Measurements from ENCODE around the gene NKIRAS1.

The NKIRAS1 gene

GRCh38 chr3:23950293-23950692 is 33.5 kb upstream of the NKIRAS1 start:
- no peak overlapping the region for H3K18ac ChIP-seq (ENCODE audit: low read length)
- peaks cover 28% of the 10 kb centered on the region for H3K79me2 ChIP-seq (ENCODE audit: control insufficient read depth, insufficient read depth, low read length)
- H3K27ac ChIP-seq (ENCODE audit: low read depth, low read length) = no peak overlapping the region
- no peak overlapping the region for H4K5ac ChIP-seq (ENCODE audit: low read length)
- H3K9ac ChIP-seq (ENCODE audit: low read length) = no peak overlapping the region
- H3K27me3 ChIP-seq (ENCODE audit: insufficient read depth, low read length, poor library complexity) = no peaks in the 10 kb centered on the region
- H2BK5ac ChIP-seq (ENCODE audit: low read length) = no peak overlapping the region
- H3K56ac ChIP-seq (ENCODE audit: low read length) = no peak overlapping the region
- no peak overlapping the region for H2BK120ac ChIP-seq (ENCODE audit: low read depth, low read length)
- no peak for DNase-seq
- H3K4me2 ChIP-seq (ENCODE audit: low read length) = no peak overlapping the region
- H3K23ac ChIP-seq (ENCODE audit: low read length) = no peak overlapping the region
- H4K8ac ChIP-seq (ENCODE audit: low read depth, low read length) = no peak overlapping the region
- H3K4me1 ChIP-seq (ENCODE audit: control insufficient read depth, low read depth, low read length) = peaks cover 5% of the 10 kb centered on the region
- no peak overlapping the region for H3K4ac ChIP-seq (ENCODE audit: low read depth, low read length)
- H2BK15ac ChIP-seq (replicated peaks; ENCODE audit: low read depth) = no peak overlapping the region
- H3K79me1 ChIP-seq (ENCODE audit: low read length) = peaks cover 7% of the 10 kb centered on the region
- no peaks in the 10 kb centered on the region for H3K36me3 ChIP-seq (ENCODE audit: control insufficient read depth, insufficient read depth, low read length)
- H2AK5ac ChIP-seq (ENCODE audit: low read length) = no peak overlapping the region
- no peak overlapping the region for H3K4me3 ChIP-seq (ENCODE audit: low read length)

- DNase-seq = no peak
- Histone ChIP-seq H3K4me3 (ENCODE audit: low read length) (no peak overlapping the region), H3K23ac (ENCODE audit: low read length) (no peak overlapping the region), H3K27me3 (ENCODE audit: insufficient read depth, low read length, poor library complexity) (no peaks in the 10 kb centered on the region), H3K4me2 (ENCODE audit: low read length) (no peak overlapping the region), H2BK5ac (ENCODE audit: low read length) (no peak overlapping the region), H3K27ac (ENCODE audit: low read depth, low read length) (no peak overlapping the region), H3K18ac (ENCODE audit: low read length) (no peak overlapping the region), H2BK15ac (replicated peaks; ENCODE audit: low read depth) (no peak overlapping the region), H4K8ac (ENCODE audit: low read depth, low read length) (no peak overlapping the region), H2BK120ac (ENCODE audit: low read depth, low read length) (no peak overlapping the region), H3K79me2 (ENCODE audit: control insufficient read depth, insufficient read depth, low read length) (peaks cover 28% of the 10 kb centered on the region), H3K36me3 (ENCODE audit: control insufficient read depth, insufficient read depth, low read length) (no peaks in the 10 kb centered on the region), H3K79me1 (ENCODE audit: low read length) (peaks cover 7% of the 10 kb centered on the region), H3K4me1 (ENCODE audit: control insufficient read depth, low read depth, low read length) (peaks cover 5% of the 10 kb centered on the region), H4K5ac (ENCODE audit: low read length) (no peak overlapping the region), H2AK5ac (ENCODE audit: low read length) (no peak overlapping the region), H3K4ac (ENCODE audit: low read depth, low read length) (no peak overlapping the region), H3K9ac (ENCODE audit: low read length) (no peak overlapping the region), H3K56ac (ENCODE audit: low read length) (no peak overlapping the region)
Observed at GRCh38 chr3:23949784-23950183, 33.0 kb upstream of the NKIRAS1 start.

GRCh38 chr3:23948761-23949160 is 32.0 kb upstream of the NKIRAS1 start:
- Histone ChIP-seq H3K36me3 (ENCODE audit: control insufficient read depth, insufficient read depth, low read length) (no peaks in the 10 kb centered on the region), H2BK5ac (ENCODE audit: low read length) (no peak overlapping the region), H3K56ac (ENCODE audit: low read length) (no peak overlapping the region), H2BK15ac (replicated peaks; ENCODE audit: low read depth) (no peak overlapping the region), H3K27me3 (ENCODE audit: insufficient read depth, low read length, poor library complexity) (no peaks in the 10 kb centered on the region), H3K4me2 (ENCODE audit: low read length) (no peak overlapping the region), H2BK120ac (ENCODE audit: low read depth, low read length) (no peak overlapping the region), H3K79me2 (ENCODE audit: control insufficient read depth, insufficient read depth, low read length) (peaks cover 28% of the 10 kb centered on the region), H3K4me3 (ENCODE audit: low read length) (no peak overlapping the region), H4K5ac (ENCODE audit: low read length) (no peak overlapping the region), H2AK5ac (ENCODE audit: low read length) (no peak overlapping the region), H4K8ac (ENCODE audit: low read depth, low read length) (no peak overlapping the region), H3K4ac (ENCODE audit: low read depth, low read length) (no peak overlapping the region), H3K18ac (ENCODE audit: low read length) (no peak overlapping the region), H3K4me1 (ENCODE audit: control insufficient read depth, low read depth, low read length) (peaks cover 12% of the 10 kb centered on the region), H3K27ac (ENCODE audit: low read depth, low read length) (no peak overlapping the region), H3K79me1 (ENCODE audit: low read length) (peaks cover 7% of the 10 kb centered on the region), H3K9ac (ENCODE audit: low read length) (no peak overlapping the region), H3K23ac (ENCODE audit: low read length) (no peak overlapping the region)
- DNase-seq = no peak
- WGBS (ENCODE audit: extremely low coverage, insufficient coverage, low lambda C conversion rate) = no CpG with 5 or more reads among the region's 2 CpGs

GRCh38 chr3:23945913-23946687 is 29.3 kb upstream of the NKIRAS1 start:
- Histone ChIP-seq H2BK5ac (ENCODE audit: low read length) (peak overlapping the region; percentile 82), H3K4me1 (ENCODE audit: control insufficient read depth, low read depth, low read length) (peaks cover 14% of the 10 kb centered on the region), H3K4ac (ENCODE audit: low read depth, low read length) (no peak overlapping the region), H3K36me3 (ENCODE audit: control insufficient read depth, insufficient read depth, low read length) (no peaks in the 10 kb centered on the region), H3K79me2 (ENCODE audit: control insufficient read depth, insufficient read depth, low read length) (peaks cover 22% of the 10 kb centered on the region), H3K23ac (ENCODE audit: low read length) (no peak overlapping the region), H3K27me3 (ENCODE audit: insufficient read depth, low read length, poor library complexity) (no peaks in the 10 kb centered on the region), H2BK120ac (ENCODE audit: low read depth, low read length) (no peak overlapping the region), H2BK15ac (replicated peaks; ENCODE audit: low read depth) (no peak overlapping the region), H3K56ac (ENCODE audit: low read length) (peak overlapping the region; percentile 97), H3K9ac (ENCODE audit: low read length) (peak overlapping the region; percentile 91), H4K8ac (ENCODE audit: low read depth, low read length) (no peak overlapping the region), H3K4me3 (ENCODE audit: low read length) (peak overlapping the region; percentile 86), H3K18ac (ENCODE audit: low read length) (peak overlapping the region; percentile 75), H3K4me2 (ENCODE audit: low read length) (peak overlapping the region; percentile 91), H3K27ac (ENCODE audit: low read depth, low read length) (peak overlapping the region; percentile 95), H3K79me1 (ENCODE audit: low read length) (peaks cover 4% of the 10 kb centered on the region), H2AK5ac (ENCODE audit: low read length) (peak overlapping the region; percentile 69), H4K5ac (ENCODE audit: low read length) (no peak overlapping the region)
- no CpG with 5 or more reads among the region's 87 CpGs for WGBS (ENCODE audit: extremely low coverage, insufficient coverage, low lambda C conversion rate)
- DNase-seq = peak; percentile 98

- Histone ChIP-seq H3K4ac (ENCODE audit: low read depth, low read length) (no peak overlapping the region), H3K79me1 (ENCODE audit: low read length) (peaks cover 4% of the 10 kb centered on the region), H4K5ac (ENCODE audit: low read length) (no peak overlapping the region), H3K4me1 (ENCODE audit: control insufficient read depth, low read depth, low read length) (peaks cover 14% of the 10 kb centered on the region), H3K23ac (ENCODE audit: low read length) (no peak overlapping the region), H3K18ac (ENCODE audit: low read length) (peak overlapping the region; percentile 95), H4K8ac (ENCODE audit: low read depth, low read length) (no peak overlapping the region), H3K56ac (ENCODE audit: low read length) (peak overlapping the region; percentile 80), H3K4me3 (ENCODE audit: low read length) (peak overlapping the region; percentile 46), H3K27me3 (ENCODE audit: insufficient read depth, low read length, poor library complexity) (no peaks in the 10 kb centered on the region), H2BK5ac (ENCODE audit: low read length) (no peak overlapping the region), H3K27ac (ENCODE audit: low read depth, low read length) (peak overlapping the region; percentile 93), H2BK15ac (replicated peaks; ENCODE audit: low read depth) (no peak overlapping the region), H3K9ac (ENCODE audit: low read length) (peak overlapping the region; percentile 62), H2AK5ac (ENCODE audit: low read length) (no peak overlapping the region), H3K36me3 (ENCODE audit: control insufficient read depth, insufficient read depth, low read length) (no peaks in the 10 kb centered on the region), H3K4me2 (ENCODE audit: low read length) (no peak overlapping the region), H3K79me2 (ENCODE audit: control insufficient read depth, insufficient read depth, low read length) (peaks cover 22% of the 10 kb centered on the region), H2BK120ac (ENCODE audit: low read depth, low read length) (no peak overlapping the region)
- DNase-seq = no peak
- no CpG with 5 or more reads among the region's 39 CpGs for WGBS (ENCODE audit: extremely low coverage, insufficient coverage, low lambda C conversion rate)
Observed at GRCh38 chr3:23945663-23945912, 28.8 kb upstream of the NKIRAS1 start.

Data from mesendoderm (in vitro differentiated cells).